Stomach smooth muscle (tissue), 2 donors: ENCODE results near the gene DZIP1L.
A peak's percentile ranks its signal among the peaks of the same experiment; 100 is the strongest.

ENCODE experiments used
- H3K27ac ChIP-seq: one replicate; pipeline ENCODE4 v1.7.0; 2013; ENCODE audit warnings: mild to moderate bottlenecking, low read length, inconsistent platforms
- H3K27me3 ChIP-seq, 2 donors: one replicate each; pipeline ENCODE4 v1.7.0; 2013; ENCODE audit warnings: low read length in 2 of 2; ENCODE audit not compliant: insufficient read depth in 2 of 2, control insufficient read depth in 1 of 2
- H3K36me3 ChIP-seq, 2 donors: one replicate each; pipeline ENCODE4 v1.7.0; 2013; ENCODE audit warnings: low read length in 2 of 2; ENCODE audit not compliant: control insufficient read depth in 2 of 2, insufficient read depth in 2 of 2
- H3K4me1 ChIP-seq: one replicate; pipeline ENCODE4 v1.7.0; 2013; ENCODE audit warnings: low read length; ENCODE audit not compliant: control insufficient read depth, insufficient read depth
- H3K4me3 ChIP-seq, 2 donors: one replicate each; pipeline ENCODE4 v1.7.0; 2013; ENCODE audit warnings: low read length in 2 of 2
- H3K9ac ChIP-seq, 2 donors: one replicate each; pipeline ENCODE4 v1.7.0; 2013; ENCODE audit warnings: low read length in 2 of 2, mild to moderate bottlenecking in 1 of 2
- H3K9me3 ChIP-seq, 2 donors: one replicate each; pipeline ENCODE4 v1.7.0; 2013; ENCODE audit warnings: low read length in 2 of 2; ENCODE audit not compliant: control insufficient read depth in 2 of 2
- donor health status: healthy.
- donor health status: Pancreatic carcinoma.

Gene DZIP1L

GRCh38 chr3:138135146-138135832 lies 19.9 kb upstream of the DZIP1L start:
- Histone ChIP-seq H3K27me3 (no peaks in the 10 kb centered on the region), H3K36me3 (no peaks in the 10 kb centered on the region), H3K9ac (no peak overlapping the region), H3K4me1 (no peaks in the 10 kb centered on the region), H3K9me3 (no peaks in the 10 kb centered on the region), H3K4me3 (no peak overlapping the region), H3K27ac (no peak overlapping the region)

DNA sequence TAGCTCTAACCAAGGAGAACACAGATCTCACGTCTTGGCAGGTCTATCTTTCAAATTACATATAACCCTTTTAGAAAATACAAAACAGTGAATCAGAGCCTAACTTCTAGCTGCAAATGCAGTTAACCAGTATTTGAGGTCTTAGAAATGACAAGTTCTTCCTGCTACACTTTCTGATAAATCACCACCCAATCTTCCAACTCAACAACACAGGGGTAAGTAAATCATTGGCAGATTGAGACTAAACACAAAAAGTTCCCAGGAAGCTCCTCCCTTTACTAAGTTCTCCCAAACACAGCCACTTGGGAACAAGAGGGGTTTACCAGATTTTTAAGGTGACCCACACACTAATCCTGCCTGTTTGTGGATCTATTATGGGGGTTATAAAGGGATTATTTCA lies 16.8 kb upstream of the DZIP1L start, which contains the start of gene A4GNT:
TSS of gene A4GNT (minus strand) at position 152 of the 400 bp plus-strand sequence. CDS start 1,134 bp downstream, outside the sequence.
- no peak within 1 kb of the TSS for H3K4me3 ChIP-seq
- no peaks in the 10 kb centered on the region for H3K27me3 ChIP-seq
- H3K27ac ChIP-seq, result no peak within 1 kb of the TSS
- no peak within 1 kb of the TSS for H3K9ac ChIP-seq
- H3K4me1 ChIP-seq, result no peaks in the 10 kb centered on the region
- H3K36me3 ChIP-seq, result no peaks in the 10 kb centered on the region
- H3K9me3 ChIP-seq, result no peaks in the 10 kb centered on the region

DNA sequence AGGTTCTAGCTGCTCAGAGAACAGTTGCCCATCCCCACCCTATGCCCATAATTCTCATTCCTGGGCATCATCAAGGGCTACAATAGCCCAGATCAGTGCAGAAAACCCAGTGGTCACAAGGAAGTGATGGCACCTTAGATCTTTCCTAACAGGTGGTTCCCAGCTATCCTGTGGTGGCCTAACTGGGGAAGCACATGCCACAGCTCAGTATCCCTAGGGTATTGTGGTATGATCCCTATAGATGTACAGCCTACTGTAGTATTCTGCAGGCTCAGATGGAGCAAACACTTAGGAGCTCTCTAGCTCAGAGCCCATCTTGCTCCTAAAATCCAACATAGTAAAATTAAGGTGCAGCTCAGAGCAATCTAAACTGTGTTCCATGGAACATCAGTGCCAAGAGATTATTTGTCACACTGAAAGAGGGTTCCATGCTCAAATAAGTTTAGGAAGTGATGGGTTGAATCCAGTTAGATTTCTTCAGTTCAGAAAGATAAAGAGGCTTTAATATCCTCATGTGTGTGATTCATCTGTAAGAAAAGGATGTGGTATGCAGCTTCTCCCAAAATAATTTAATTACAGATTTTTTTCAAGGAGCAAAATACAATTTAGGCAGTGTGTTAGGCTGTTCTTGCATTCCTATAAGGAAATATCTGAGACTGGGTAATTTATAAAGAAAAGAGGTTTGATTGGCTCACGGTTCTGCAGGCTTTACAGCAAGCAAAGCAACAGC lies 12.4 kb upstream of the DZIP1L start:
- H3K27me3 ChIP-seq, result no peaks in the 10 kb centered on the region
- H3K9ac ChIP-seq, result no peak overlapping the region
- no peak overlapping the region for H3K4me3 ChIP-seq
- no peaks in the 10 kb centered on the region for H3K36me3 ChIP-seq
- H3K4me1 ChIP-seq, result peaks cover 2% of the 10 kb centered on the region
- no peak overlapping the region for H3K27ac ChIP-seq
- H3K9me3 ChIP-seq, result no peaks in the 10 kb centered on the region

- H3K4me1 ChIP-seq, result peaks cover 2% of the 10 kb centered on the region
- no peaks in the 10 kb centered on the region for H3K36me3 ChIP-seq
- no peak overlapping the region for H3K9ac ChIP-seq
- H3K9me3 ChIP-seq, result no peaks in the 10 kb centered on the region
- H3K27me3 ChIP-seq, result no peaks in the 10 kb centered on the region
- H3K4me3 ChIP-seq, result no peak overlapping the region
- no peak overlapping the region for H3K27ac ChIP-seq
Measured at GRCh38 chr3:138125548-138126221, 10.3 kb upstream of the DZIP1L start.

DNA sequence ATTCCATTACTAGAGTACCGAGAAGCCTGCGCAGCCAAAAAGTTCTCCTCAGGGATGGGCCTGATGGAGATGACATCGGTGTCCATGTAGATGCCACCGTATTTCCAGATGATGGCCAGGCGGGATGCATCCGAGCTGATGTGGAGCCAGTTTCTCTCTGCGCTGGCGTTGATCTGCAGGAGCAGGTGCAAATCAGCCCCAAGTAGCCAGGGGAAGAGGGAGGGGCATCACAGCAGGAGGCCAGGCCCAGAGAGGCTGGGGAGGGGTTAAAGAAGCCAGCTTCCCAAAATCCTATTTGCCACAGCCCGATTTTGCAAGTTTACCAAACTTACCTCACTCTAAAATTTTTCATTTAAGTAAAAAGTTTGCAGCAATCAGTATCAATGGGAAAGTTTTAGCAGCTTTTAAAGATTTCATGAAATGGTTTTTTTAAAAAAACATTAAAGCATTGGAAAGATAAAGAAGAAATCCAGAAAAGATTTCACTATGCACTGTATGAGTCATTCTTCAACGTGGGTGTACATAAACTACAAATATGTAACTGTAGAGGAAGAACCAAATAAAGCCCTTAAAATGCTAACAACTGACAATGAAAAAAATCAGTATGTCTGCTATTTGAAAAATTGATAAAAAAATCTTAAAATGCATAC lies 9.4 kb upstream of the DZIP1L start:
- no peak overlapping the region for H3K9ac ChIP-seq
- H3K9me3 ChIP-seq, result no peaks in the 10 kb centered on the region
- H3K27ac ChIP-seq, result no peak overlapping the region
- H3K36me3 ChIP-seq, result no peaks in the 10 kb centered on the region
- H3K4me1 ChIP-seq, result peaks cover 2% of the 10 kb centered on the region
- no peaks in the 10 kb centered on the region for H3K27me3 ChIP-seq
- no peak overlapping the region for H3K4me3 ChIP-seq

GRCh38 chr3:138124188-138124587 lies 8.8 kb upstream of the DZIP1L start:
- Histone ChIP-seq H3K27ac (no peak overlapping the region), H3K4me1 (peaks cover 2% of the 10 kb centered on the region)

DNA sequence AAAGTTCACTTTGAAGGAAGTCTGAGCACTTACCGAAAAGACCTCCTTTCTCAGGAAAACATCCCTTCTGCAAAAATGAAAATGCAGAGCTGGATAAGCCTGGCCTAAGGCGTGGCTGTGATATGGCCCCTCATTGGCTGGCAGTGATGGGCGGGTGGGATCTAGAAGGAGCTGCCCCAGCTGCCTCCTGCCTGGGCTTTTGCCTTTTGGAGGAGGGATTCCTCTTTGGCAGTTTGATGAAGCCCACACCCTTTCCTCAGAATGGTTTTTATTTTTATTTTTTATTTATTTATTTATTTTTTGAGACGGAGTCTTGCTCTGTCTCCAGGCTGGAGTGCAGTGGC lies 4.0 kb upstream of the DZIP1L start:
- Histone ChIP-seq H3K27ac (no peak overlapping the region), H3K36me3 (no peaks in the 10 kb centered on the region), H3K9me3 (no peaks in the 10 kb centered on the region), H3K4me1 (peaks cover 12% of the 10 kb centered on the region), H3K9ac (no peak overlapping the region), H3K27me3 (no peaks in the 10 kb centered on the region), H3K4me3 (no peak overlapping the region)

More at GRCh38 chr3:138124188-138124587, 8.8 kb upstream of the DZIP1L start:
- H3K36me3 ChIP-seq, result no peaks in the 10 kb centered on the region
- no peaks in the 10 kb centered on the region for H3K9me3 ChIP-seq
- H3K4me3 ChIP-seq, result no peak overlapping the region
- no peak overlapping the region for H3K9ac ChIP-seq
- no peaks in the 10 kb centered on the region for H3K27me3 ChIP-seq

GRCh38 chr3:138118612-138119422 lies 3.4 kb upstream of the DZIP1L start:
- Histone ChIP-seq H3K36me3 (no peaks in the 10 kb centered on the region), H3K27me3 (no peaks in the 10 kb centered on the region), H3K9ac (no peak overlapping the region), H3K4me3 (no peak overlapping the region), H3K27ac (no peak overlapping the region), H3K9me3 (no peaks in the 10 kb centered on the region), H3K4me1 (peaks cover 16% of the 10 kb centered on the region)

GRCh38 chr3:138114431-138114918 lies 933 bp downstream of the DZIP1L start:
- no peaks in the 10 kb centered on the region for H3K9me3 ChIP-seq
- peaks cover 5% of the 10 kb centered on the region in 2 donors for H3K36me3 ChIP-seq
- H3K4me3 ChIP-seq, result peak overlapping the region; percentile 78 to 88
- peak overlapping the region; percentile 49 for H3K27ac ChIP-seq
- no peaks in the 10 kb centered on the region for H3K27me3 ChIP-seq
- H3K4me1 ChIP-seq, result peaks cover 16% of the 10 kb centered on the region
- peak overlapping the region; percentile 62 to 91 for H3K9ac ChIP-seq

GRCh38 chr3:138113326-138113725 lies 2.1 kb downstream of the DZIP1L start:
- Histone ChIP-seq H3K4me3 (no peak overlapping the region), H3K9me3 (no peaks in the 10 kb centered on the region), H3K27me3 (no peaks in the 10 kb centered on the region), H3K27ac (no peak overlapping the region), H3K4me1 (peaks cover 11% of the 10 kb centered on the region), H3K9ac (no peak overlapping the region), H3K36me3 (peaks cover 5% of the 10 kb centered on the region in 2 donors)
